Sigmoid colon (tissue), 4 donors: ENCODE measurements around the gene BRIX1.

ENCODE experiments used
- EP300 ChIP-seq, 4 donors: sonication (generic); formaldehyde crosslinking; IDR thresholded peaks; one replicate each; pipeline ENCODE4 v1.6.1; 2017; ENCODE audit warnings: antibody characterized with exemption in 4 of 4
- POLR2A ChIP-seq, 2 donors: fragments of 450-650 bp; IDR thresholded peaks; one replicate each; pipeline ENCODE4 v1.6.1; 2016; ENCODE audit warnings: antibody characterized with exemption in 2 of 2, mild to moderate bottlenecking in 2 of 2, moderate library complexity in 2 of 2
- POLR2AphosphoS5 ChIP-seq, 4 donors: sonication (generic); formaldehyde crosslinking; IDR thresholded peaks; one replicate each; pipeline ENCODE4 v1.6.1; 2017; ENCODE audit warnings: antibody characterized with exemption in 4 of 4
- TF ChIP-seq, protein P1 (sequence below), 4 experiments: fragments of 450-650 bp in 3 of 4; fragments of 200-600 bp in 1 of 4; IDR thresholded peaks; one replicate each; pipeline ENCODE4 v1.5.1; 2016 to 2019; ENCODE audit warnings: antibody characterized with exemption in 4 of 4, mild to moderate bottlenecking in 3 of 4, moderate library complexity in 2 of 4

- TF ChIP-seq POLR2A (IDR thresholded peaks at IDR 0.05): no peak
- no peak for TF ChIP-seq EP300 (IDR thresholded peaks at IDR 0.05)
- TF ChIP-seq, protein P1, sequence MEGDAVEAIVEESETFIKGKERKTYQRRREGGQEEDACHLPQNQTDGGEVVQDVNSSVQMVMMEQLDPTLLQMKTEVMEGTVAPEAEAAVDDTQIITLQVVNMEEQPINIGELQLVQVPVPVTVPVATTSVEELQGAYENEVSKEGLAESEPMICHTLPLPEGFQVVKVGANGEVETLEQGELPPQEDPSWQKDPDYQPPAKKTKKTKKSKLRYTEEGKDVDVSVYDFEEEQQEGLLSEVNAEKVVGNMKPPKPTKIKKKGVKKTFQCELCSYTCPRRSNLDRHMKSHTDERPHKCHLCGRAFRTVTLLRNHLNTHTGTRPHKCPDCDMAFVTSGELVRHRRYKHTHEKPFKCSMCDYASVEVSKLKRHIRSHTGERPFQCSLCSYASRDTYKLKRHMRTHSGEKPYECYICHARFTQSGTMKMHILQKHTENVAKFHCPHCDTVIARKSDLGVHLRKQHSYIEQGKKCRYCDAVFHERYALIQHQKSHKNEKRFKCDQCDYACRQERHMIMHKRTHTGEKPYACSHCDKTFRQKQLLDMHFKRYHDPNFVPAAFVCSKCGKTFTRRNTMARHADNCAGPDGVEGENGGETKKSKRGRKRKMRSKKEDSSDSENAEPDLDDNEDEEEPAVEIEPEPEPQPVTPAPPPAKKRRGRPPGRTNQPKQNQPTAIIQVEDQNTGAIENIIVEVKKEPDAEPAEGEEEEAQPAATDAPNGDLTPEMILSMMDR (IDR thresholded peaks at IDR 0.05): no peak
- no peak for TF ChIP-seq POLR2AphosphoS5 (IDR thresholded peaks at IDR 0.05)
Observed at GRCh38 chr5:34870382-34870781, 45.1 kb upstream of the BRIX1 start.
